HepG2 (cell line): ENCODE measurements around the gene FAM229A. TPM values are rescaled to one million over a fixed set of nuclear protein-coding genes. Genes with fewer than 3 reads are reported as not detected.
A peak's percentile ranks its signal among the peaks of the same experiment; 100 is the strongest.

Source experiments
- AHR ChIP-seq: IDR thresholded peaks from 2 replicates; pipeline ENCODE4 v1.6.1; 2018; ENCODE audit warnings: missing genetic modification reagents, missing compliant biosample characterization
- ARNT ChIP-seq: fragments of 450-650 bp; IDR thresholded peaks from 2 replicates; pipeline ENCODE4 v1.6.1; 2017
- ASH2L ChIP-seq: fragments of 300-600, 200-600 bp; sonication (generic); IDR thresholded peaks from 2 replicates; pipeline ENCODE4 v1.7.0; 2017; ENCODE audit warnings: low read depth, mild to moderate bottlenecking, moderate library complexity, mixed read lengths, low read length; ENCODE audit not compliant: insufficient read length
- DRAP1 ChIP-seq: IDR thresholded peaks from 2 replicates; pipeline ENCODE4 v1.6.1; 2016; ENCODE audit warnings: missing genetic modification reagents, missing compliant biosample characterization
- ELF4 ChIP-seq: sonication (generic); formaldehyde crosslinking; IDR thresholded peaks from 2 replicates; pipeline ENCODE4 v1.5.0; 2020; ENCODE audit warnings: missing genetic modification reagents, mild to moderate bottlenecking, moderate library complexity, borderline replicate concordance
- GATAD1 ChIP-seq: IDR thresholded peaks from 2 replicates; pipeline ENCODE4 v1.6.1; 2016; ENCODE audit warnings: missing genetic modification reagents, missing compliant biosample characterization
- IRF9 ChIP-seq: sonication (generic); formaldehyde crosslinking; IDR thresholded peaks from 2 replicates; pipeline ENCODE4 v1.8.0; 2022; ENCODE audit warnings: missing genetic modification reagents, mild to moderate bottlenecking, borderline replicate concordance
- KLF6 ChIP-seq: IDR thresholded peaks from 2 replicates; pipeline ENCODE4 v1.8.0; 2016; ENCODE audit warnings: missing biosample characterization, missing genetic modification reagents
- MAFG ChIP-seq: sonication (generic); formaldehyde crosslinking; IDR thresholded peaks from 2 replicates; pipeline ENCODE4 v1.5.1; 2020; ENCODE audit warnings: mild to moderate bottlenecking, missing genetic modification reagents
- MBNL3 ChIP-seq: fragments of 250-450 bp; sonication (Bioruptor Pico); conservative IDR thresholded peaks from 2 replicates; pipeline ENCODE4 v1.8.0; 2022; ENCODE audit warnings: mild to moderate bottlenecking, inconsistent platforms
- NFYC ChIP-seq: IDR thresholded peaks from 2 replicates; pipeline ENCODE4 v1.6.1; 2016; ENCODE audit warnings: missing genetic modification reagents, missing compliant biosample characterization
- SIX4 ChIP-seq: sonication (generic); formaldehyde crosslinking; IDR thresholded peaks from 2 replicates; pipeline ENCODE4 v1.4.0; 2020; ENCODE audit warnings: missing genetic modification reagents
- SRY ChIP-seq: sonication (generic); formaldehyde crosslinking; IDR thresholded peaks from 2 replicates; pipeline ENCODE4 v1.8.0; 2022; ENCODE audit warnings: mild to moderate bottlenecking, missing genetic modification reagents
- TRIM24 ChIP-seq: sonication (generic); formaldehyde crosslinking; IDR thresholded peaks from 2 replicates; pipeline ENCODE4 v1.8.0; 2022; ENCODE audit warnings: mild to moderate bottlenecking, missing genetic modification reagents
- ZBED4 ChIP-seq: sonication (generic); formaldehyde crosslinking; IDR thresholded peaks from 2 replicates; pipeline ENCODE4 v1.4.0; 2020; ENCODE audit warnings: missing genetic modification reagents, borderline replicate concordance
- ZNF280B ChIP-seq: sonication (generic); formaldehyde crosslinking; IDR thresholded peaks from 2 replicates; pipeline ENCODE4 v1.5.0; 2020; ENCODE audit warnings: missing genetic modification reagents, mild to moderate bottlenecking, borderline replicate concordance
- ZNF292 ChIP-seq: sonication (generic); formaldehyde crosslinking; IDR thresholded peaks from 2 replicates; pipeline ENCODE4 v1.8.1; 2022; ENCODE audit warnings: mild to moderate bottlenecking, low read depth, missing genetic modification reagents, borderline replicate concordance
- ZNF672 ChIP-seq: sonication (generic); formaldehyde crosslinking; IDR thresholded peaks from 2 replicates; pipeline ENCODE4 v1.8.1; 2022; ENCODE audit warnings: missing genetic modification reagents
- ZNF883 ChIP-seq: sonication (generic); formaldehyde crosslinking; IDR thresholded peaks from 2 replicates; pipeline ENCODE4 v1.5.1; 2020; ENCODE audit warnings: mild to moderate bottlenecking, missing genetic modification reagents; ENCODE audit errors: not compliant biosample characterization
- polyA plus RNA-seq, 8 experiments: library from polyadenylated mRNA; depleted of rRNA in 3 of 8; stranded (reverse) in 7 of 8; unstranded in 1 of 8; fragments of >200 nt; fragmentation: Illumina TruSeq in 4 of 8; extraction: Trizol in 4 of 8; gene quantifications; 2 replicates each; pipeline versions ENCODE4 v1.2.1 to v1.2.3, GENCODE V29; 2011 to 2016; ENCODE audit warnings: low read depth in 4 of 8, missing spikeins in 1 of 8, mixed read lengths in 1 of 8; ENCODE audit not compliant: insufficient read depth in 1 of 8
- total RNA-seq, 5 experiments: library from RNA; depleted of rRNA; stranded (reverse); fragments of >200 nt; fragmentation: Illumina TruSeq; extraction: Trizol; gene quantifications; 2 replicates each; pipeline ENCODE4 v1.2.3, GENCODE V29; 2016; ENCODE audit warnings: low read depth in 1 of 5

Gene FAM229A
- total and polyA plus RNA-seq, 2 of the 13 experiments (the other 11 are each of a cell fraction or from before 2014, with no cell fraction given) = 3.2 to 17.6 TPM

GRCh38 chr1:32351399-32352238, 10.7 kb downstream of the FAM229A start (continued):
- no peak for TF ChIP-seq TRIM24 (CRISPR knock-in tag)
- TF ChIP-seq MBNL3 (CRISPR knock-in tag) = no peak
- TF ChIP-seq KLF6 (CRISPR knock-in tag) = peak; percentile 63; the same call in 1 of the 2 replicates
- TF ChIP-seq MAFG (CRISPR knock-in tag) = no peak
- TF ChIP-seq GATAD1 (CRISPR knock-in tag) = no peak
- no peak for TF ChIP-seq ZNF883
- peak; percentile 39 for TF ChIP-seq ASH2L
- peak; percentile 16; the same call in 1 of the 2 replicates for TF ChIP-seq IRF9
- no peak for TF ChIP-seq ARNT
- no peak for TF ChIP-seq ZNF672 (CRISPR knock-in tag)
- no peak for TF ChIP-seq DRAP1 (CRISPR knock-in tag)
- 0 out of 2 replicates have a peak, but pooled peaks have one; percentile 31 for TF ChIP-seq SRY
- no peak for TF ChIP-seq ELF4 (CRISPR knock-in tag)
- TF ChIP-seq ZNF280B (CRISPR knock-in tag) = no peak
- TF ChIP-seq NFYC (CRISPR knock-in tag) = no peak
- no peak; the same call in 1 of the 2 replicates for TF ChIP-seq ZBED4 (CRISPR knock-in tag)
- peak; percentile 71; the same call in 1 of the 2 replicates for TF ChIP-seq AHR (CRISPR knock-in tag)
- no peak for TF ChIP-seq ZNF292
- no peak for TF ChIP-seq SIX4
